DMS 273 (cell line): ENCODE measurements around the gene MTURN.
"Not testable (repeated sequence)": the region's sequence is repeated elsewhere in the genome, so short reads cannot be mapped to it uniquely, and the experiment has no call there.

Experiments used
- DNase-seq: peaks from one replicate; lab custom pipeline; 2025; ENCODE audit not compliant: unreplicated experiment; lab: John Stamatoyannopoulos, UW

Gene MTURN

DNA sequence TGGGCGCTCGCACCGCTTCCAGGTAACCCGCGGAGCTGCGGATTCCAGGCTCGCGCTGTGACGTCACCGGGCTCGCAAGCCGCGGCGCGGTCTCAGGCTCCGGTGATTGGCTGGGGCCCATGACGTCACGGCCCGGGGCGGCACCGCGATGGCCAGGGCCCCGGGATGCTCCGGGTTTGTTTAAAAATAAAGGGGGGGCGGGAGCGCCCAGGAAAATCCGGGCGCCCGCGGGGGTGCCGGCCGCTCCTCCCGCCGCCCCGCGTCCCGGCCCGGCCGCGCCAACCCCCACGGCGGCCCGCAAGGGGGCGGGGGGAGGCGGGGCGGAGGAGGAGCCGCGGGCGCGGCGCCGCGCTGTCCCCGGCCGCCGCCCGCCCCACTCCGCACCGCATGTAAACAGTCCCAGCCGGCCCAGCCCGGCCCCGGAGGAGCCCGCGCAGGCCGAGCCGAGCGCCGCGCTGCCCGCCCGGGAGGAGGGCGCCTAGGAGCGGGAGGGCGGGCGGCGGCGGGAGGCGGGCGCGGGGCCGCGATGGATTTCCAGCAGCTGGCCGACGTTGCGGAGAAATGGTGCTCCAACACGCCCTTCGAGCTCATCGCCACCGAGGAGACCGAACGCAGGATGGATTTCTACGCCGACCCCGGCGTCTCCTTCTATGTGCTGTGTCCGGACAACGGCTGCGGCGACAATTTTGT is at the start of gene MTURN:
Gene MTURN (plus strand): TSS at position 376 of the 690 bp plus-strand sequence. CDS start 151 bp downstream, at position 527.
- peak; percentile 98 for DNase-seq

DNA sequence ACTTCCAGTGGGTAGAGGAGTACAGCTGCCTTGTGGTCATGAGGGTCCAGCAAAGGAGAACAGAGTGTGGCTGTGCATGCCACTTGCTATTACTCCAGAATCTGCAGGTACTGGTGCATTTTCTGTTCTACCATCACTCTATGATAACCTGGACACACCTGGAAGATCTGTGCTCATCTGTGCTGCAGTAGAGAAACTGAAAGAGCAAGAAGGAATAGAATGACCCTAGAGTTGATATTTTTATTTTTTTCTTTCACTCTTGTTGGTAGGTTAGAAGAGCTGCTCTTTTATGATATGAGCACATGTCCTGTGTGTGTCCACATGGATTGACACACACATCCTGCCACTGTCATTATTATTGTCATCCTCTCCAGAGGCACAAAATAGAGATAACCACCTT is 48.3 kb upstream of the MTURN start:
- DNase-seq, result no peak

DNA sequence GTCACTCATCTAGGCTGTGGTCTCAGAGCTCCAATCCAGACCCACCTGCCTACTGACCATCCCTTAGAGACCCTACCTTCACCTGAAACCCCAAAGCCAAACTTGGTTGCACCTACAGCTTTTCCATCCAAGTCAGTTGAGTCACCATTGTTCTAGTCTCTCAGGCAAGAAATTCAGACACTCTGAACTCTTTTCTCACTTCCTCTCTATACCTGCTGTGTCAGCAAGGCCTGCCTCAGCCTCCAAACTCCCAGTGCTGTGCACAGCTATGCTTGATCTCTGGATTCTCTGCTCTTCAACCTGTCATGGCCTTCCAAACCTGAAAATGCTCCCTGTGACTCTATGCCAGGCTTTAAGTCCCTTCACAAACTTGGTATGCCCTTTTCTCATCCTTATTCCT is 47.4 kb upstream of the MTURN start:
- DNase-seq, result no peak

DNA sequence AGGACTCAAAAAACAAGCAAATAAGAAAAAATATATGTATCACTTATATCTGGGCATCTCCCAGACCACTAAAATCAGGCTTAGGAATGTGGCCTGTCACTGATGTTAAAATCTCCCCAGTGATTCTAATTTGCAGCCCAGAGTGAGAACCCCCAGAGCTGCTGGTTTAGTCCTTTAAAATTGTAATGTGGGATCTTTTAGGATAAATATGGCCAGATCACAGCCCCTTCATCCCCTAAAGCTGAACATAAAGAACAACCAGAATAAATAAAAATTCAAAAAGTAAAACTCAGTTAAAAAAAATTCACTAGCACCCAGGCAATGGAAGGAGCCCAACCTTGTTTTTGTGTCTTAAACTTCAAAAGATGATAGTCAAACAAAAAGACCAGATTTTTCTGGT is 46.4 kb upstream of the MTURN start:
- no peak for DNase-seq

DNA sequence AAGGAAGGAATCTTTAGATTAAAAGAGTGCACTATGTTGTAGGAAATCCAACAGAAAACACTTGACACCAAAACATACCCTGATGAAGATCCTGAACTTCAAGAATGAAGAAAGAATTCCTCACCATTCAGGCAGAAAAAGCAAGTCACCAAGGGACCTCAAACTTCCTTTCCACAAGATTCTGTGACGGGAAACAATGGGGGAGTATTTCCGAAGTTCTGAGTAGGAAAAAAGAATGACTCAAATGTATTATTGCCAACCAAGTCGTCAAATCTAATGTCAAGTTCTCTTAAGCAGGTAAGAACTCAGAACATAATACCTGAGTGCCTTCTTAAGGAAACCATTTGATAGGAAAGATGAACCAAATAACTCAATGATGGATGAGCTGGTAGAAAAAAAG is 44.7 kb upstream of the MTURN start:
- no peak for DNase-seq

DNA sequence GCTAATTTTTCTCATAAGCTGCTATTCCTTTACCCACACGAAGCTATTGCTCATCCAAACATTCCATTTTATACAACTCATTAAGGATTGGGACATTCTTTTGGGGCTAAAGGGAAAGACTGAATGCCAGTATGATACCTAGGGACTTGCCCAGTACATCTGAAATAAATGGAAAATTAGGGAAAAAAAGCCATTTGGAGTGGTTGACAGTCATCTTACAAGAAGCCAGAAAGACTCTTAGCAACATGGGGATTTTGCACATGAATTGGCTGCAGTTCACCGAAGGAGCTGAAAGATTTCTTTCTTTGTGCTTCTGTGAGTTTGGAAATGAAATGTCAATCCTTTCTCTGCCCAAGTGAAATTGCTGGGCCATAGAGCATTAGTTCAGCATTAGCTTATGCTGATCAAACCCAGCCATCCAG is 43.3 kb upstream of the MTURN start:
- DNase-seq, result no peak

DNA sequence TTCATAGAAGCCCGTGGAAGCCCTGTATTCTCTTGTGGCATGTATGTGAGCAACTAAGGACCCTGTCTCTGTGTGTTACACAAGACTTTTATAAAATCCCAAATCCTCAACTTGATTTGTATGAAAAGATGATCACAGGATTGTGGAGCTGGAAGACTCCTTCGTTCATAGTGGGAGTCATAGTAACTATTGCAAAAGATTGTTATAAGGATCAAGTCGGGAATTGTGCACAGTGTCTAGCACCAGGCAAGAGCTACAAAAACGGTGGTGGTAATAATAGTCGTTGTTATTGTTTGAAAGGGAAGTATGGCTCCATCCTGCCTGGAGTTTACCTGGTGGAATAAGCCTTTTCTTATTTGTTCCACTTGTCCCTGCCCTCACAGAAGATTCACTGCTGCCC is 42.8 kb upstream of the MTURN start:
- no peak for DNase-seq

DNA sequence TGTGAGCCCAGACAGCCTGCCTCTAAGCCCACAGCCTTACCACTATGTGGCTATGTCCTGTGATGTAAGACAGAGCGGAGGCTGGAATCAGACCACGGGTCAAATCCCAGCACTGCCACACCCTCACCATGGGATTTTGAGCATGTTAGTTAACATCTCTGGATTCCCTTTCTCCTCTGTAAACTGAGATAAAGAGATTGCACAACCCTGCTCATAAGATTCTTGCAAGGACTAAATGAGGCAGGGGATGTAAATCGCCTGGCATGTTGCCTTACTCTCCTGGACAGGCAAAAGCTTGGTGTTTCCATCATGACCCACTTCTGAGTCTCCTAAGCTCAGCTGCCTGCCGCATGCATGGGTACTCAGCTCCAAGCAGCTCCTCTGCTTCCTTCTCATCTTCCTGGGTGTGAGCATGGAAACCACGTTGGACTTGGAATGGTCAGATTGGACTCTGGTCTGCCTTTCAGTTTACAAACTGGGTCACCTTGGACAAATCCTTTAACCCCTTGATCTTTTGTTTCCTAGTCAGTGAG is 41.3 kb upstream of the MTURN start:
- no peak for DNase-seq

DNA sequence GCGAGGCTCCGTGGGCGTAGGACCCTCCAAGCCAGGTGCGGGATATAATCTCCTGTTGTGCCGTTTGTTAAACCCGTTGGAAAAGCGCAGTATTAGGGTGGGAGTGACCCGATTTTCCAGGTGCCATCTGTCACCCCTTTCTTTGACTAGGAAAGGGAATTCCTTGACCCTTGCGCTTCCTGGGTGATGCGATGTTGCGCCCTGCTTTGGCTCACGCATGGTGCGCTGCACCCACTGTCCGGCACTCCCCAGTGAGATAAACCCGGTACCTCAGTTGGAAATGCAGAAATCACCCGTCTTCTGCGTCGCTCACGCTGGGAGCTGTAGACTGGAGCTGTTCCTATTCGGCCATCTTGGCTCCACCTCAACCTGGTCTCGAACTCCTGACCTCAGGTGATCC is 36.2 kb upstream of the MTURN start:
- not testable (repeated sequence) for DNase-seq

DNA sequence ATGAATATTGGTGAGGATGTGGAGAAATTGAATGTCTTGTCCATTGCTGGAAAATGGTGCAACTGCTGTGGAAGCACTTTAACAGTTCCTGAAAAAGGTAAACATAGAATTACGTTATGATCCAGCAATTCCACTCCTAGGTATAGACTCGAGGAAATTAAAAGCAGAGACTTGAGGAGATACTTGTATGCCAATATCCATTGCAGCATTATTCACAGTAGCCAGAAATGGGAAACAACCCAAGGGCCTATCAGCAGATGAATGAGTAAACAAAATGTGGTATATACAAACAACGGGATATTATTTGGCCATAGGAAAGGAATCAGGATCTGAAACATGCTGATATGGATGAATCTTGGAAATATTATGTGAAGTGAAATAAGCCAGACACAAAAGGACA is 32.5 kb upstream of the MTURN start:
- no peak for DNase-seq

DNA sequence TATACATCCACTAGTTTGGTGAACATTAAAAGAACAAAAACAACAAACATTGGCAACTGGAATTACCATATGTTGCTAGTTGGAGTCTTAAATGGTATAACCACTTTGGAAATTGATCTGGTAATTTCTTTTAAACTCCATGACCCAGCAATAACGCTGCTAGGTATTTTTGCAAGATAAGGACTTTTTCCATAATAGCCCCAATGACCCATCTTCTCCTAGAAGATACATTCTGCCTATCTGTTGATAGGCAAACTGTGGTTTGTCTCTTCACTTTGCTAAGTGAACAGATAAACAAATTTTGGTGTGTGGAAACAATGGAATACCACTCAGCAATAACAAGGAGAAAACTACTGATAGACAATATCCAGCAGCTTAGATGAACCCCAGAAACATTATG is 30.6 kb upstream of the MTURN start:
- DNase-seq, result no peak

DNA sequence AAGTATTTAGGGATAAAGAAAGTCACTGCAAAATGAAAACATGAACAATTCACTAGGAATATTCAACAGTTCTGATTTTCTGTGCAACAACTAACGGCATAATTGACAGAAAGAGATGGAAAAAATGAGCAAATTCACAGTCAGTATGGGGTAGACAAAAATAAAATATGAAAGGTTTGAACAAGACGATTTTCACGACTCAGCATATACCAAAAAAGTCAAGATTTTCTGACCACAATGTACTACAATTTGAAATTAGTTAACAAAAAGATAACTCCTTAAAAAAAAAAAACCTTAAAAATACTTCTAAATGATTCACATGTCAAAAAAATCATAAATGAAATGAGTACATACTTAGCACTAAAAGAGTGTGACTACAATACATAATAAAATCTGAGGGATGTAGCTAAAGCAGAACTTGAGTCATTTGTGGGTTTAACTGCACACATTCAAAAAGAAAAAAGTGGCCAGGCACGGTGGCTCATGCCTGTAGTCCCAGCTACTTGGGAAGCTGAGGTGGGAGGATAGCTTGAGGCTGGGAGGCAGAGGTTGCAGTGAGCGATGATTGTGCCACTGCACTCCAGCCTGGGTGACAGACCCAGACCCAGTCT is 22.6 kb upstream of the MTURN start:
- no peak for DNase-seq

DNA sequence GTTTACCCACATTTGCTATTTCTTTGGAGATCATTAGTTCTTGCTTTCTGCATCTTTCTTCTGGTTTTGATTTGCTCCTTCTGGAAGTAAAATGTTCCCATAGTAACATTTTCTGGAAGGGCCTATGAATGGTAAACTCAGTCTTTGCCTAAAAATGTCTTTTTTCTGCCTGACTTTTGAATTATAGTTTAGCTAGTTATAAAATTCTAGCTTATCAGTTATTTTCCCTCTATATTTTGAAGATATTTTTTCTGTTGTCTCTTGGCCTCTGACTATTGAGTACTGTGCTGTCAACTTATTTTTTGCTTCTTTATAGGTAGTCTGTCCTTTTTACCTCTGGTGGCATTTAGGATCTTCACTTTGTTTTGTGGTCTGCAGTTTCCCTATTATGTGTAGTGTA is 21.6 kb upstream of the MTURN start:
- no peak for DNase-seq

DNA sequence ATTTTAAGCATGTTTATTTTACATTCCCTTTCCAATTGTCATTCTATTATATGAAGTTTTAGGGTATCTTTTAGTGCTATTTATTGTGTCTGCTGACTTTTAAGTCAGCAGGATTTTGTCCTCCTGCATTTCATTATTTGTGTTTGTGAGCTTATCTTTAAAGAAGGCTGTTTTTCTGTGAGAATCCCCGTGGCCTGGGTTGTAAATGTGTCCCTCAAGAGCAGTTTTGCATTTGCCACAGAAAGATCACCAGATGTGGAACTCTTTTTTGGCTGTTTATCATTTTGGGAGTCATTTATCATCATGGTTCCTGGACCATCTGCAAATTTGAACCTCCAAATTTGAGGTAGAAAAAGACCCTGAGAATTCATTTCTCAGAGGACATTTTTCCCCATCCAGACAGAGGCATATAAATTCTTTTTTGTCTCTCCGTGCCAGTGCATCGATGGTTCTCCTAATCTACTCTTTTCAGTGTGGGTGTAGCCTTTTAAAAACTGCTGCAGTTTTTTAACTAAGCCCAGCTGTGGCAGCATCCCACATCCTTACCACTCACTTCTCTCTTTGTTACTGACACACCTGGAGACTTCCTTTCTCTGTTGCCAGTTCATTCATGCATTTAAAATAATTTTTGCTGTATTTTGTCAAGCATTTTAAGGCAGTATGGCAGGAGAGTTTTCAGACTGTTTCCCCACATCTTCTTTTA is 20.1 kb upstream of the MTURN start:
- DNase-seq, result no peak

DNA sequence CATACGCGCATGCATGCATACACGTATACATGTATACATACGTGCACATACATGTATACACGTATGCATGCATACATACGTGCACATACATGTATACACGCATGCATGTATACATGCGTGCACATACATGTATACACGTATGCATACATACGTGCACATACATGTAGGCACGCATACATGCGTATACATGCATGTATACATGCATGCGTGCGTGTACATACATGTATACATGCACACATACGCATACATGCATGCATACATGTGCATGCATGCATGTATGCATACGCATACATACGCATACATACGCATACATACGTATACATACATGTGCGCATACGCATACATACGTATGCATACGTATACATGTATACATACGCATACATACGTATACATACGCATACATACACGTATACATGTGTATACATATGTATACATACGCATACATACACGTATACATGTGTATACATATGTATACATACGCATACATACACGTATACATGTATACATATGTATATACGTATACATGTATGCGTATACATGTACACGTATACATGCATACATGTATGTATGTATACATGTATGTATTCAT is 19.0 kb upstream of the MTURN start:
- DNase-seq, result no peak

DNA sequence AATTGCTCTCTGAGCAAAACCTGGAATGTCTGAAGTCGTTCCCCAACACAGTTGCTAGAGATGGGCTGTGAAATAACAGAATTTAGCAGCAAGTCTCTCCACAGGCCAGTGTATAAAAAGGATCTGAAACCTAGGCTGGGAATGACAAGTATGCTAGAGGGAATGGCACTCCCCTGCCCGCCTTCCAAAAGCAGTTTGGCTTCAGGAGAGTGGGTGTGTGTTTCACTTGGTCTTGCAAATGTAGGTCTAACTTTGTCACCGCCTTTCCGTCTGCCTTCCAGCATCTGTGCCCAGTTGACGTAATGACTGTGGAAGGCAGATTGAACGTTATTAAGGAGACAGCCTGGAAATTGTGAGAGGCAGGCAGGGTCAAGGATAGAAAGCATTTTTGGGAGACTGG is 18.0 kb upstream of the MTURN start:
- peak; percentile 99 for DNase-seq

DNA sequence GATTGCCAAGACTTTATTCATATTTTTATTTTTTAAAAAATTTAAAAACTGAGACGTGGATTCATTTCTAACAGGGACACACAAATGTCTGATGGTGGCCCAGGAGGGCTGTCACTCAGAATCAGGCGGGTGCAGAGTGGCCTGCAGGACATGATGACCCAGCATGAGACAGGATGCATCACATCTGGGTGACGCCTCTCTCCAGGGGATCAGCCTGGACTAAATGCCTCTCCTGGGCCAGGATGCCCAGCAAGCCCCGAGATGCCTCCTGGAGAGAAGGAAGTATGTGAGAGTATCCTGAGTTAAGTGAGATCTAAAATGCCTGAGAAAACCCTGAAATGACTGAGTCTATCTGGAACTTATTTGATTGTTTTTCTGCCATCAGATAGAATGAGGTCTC is 16.9 kb upstream of the MTURN start:
- DNase-seq, result no peak

DNA sequence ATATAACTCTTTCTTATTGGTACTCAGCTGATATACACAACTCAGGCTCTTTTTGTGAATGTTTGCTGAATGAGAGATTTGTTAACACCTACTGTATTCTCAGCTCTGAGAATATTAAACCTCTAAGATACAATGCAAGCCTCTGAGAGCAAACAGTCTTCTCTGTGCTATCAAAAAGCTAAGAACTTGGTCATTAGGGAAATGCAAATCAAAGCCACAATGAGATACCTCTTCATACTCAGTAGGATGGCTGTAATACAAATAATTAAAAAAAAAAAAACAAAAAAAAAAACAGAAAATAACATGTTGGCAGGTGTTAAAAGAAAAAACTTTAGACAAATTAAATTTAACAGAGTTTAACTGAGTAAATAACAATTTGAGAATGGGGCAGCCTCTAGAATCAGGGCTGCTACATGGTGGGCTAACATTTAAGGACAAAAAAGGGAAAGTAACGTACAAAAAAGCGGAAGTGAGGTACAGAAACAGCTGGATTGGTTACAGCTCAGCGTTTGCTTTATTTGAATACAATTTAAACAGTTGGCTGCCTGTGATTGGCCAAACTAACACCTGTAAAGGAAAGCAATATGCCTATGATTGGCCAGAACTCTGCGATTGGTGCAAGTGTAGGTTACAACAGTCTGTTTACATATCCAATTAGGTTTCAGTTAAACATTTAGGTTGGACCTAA is 14.8 kb upstream of the MTURN start:
- no peak for DNase-seq

DNA sequence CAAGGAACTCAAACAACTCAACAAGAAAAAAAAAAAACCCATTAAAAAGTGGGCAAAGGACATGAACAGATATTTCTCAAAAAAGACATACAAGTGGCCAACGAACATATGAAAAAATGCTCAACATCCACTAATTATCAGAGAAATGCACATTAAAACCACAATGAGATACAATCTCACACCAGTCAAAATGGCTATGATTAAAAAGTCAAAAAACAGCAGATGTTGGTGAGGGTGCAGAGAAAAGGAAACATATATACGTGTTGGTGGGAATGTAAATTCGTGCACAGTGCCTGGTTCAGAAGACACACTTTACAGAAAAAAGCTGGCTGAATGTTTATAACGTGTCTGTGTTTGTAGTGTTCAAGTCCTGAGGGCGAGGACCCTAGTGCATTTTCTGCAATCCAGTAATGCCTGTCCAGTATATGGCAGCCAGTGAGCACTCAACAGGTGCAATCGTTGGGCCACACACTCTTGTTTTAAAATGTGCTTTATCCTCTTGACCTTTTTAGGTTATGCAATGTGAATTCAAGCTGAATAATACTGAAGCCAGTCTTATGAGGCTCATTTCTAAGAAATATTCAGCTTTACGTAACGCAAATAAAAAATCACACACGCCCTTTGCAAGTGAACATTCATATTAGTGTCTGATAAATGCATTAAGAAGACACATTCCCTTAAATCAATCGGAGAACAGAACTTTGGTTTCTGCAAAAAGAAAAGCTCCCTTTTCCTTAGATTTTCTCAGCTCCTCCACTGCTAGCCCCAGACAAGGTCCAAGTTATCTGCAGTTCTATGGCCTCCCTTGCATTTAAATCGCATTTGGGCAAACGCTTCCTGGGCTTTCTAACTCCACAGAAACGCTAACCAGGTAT is 813 bp upstream of the MTURN start:
- DNase-seq, result no peak
